HG02610 (cell line): ENCODE data around the gene SH3BP5.

Source experiments
- ATAC-seq: cut with Tn5 transposase; IDR thresholded peaks from one replicate; pipeline ENCODE4 v1.9.1; 2021; ENCODE audit warnings: mild to moderate bottlenecking, moderate library complexity; ENCODE audit not compliant: unreplicated experiment

SH3BP5 gene

DNA sequence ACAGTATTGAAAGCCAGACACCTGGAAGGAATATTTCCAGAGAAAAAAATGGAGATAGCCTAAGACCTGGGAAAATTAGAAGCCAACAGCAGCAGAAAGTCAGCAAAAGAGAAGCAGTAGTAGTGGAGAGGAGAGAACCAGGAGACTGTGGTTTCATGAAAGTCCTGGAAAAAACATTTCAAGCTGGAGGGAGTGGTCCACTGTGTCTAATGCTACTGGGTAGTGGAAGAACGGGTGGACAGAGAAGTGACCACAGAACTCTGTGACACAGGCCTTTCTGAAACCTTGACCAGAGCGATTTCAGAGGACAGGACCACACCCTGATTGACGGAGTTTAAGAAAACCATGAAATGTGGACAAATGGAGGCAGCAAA, 15.3 kb upstream of the SH3BP5 start:
- no peak for ATAC-seq

DNA sequence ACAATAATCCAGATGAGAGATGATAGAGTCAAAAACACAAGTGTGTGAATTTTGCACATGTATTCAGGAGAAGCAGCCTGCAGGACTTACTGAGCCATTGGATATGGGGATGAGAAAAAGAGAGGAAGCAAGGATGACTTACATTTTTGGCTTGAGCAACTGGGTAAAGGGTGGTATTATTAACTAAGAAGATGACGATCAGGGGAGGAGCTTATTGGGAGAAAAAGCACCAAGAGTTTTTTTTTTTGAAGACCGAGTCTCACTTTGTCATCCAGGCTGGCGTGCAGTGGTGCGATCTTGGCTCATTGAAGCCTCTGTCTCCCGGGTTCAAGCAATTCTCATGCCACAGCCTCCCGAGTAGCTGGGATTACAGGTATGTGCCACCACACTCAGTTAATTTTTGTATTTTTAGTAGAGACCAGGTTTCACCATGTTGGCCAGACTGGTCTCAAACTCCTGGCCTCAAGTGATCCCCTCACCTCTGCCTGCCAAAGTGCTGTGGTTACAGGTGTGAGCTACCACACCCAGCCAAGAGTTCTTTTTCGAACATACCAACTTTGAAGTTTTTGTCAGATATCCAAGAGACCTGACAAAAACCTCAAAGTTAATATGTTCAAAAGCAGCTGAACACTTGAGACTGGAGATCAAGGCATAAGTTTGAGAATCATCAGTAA, 14.8 kb upstream of the SH3BP5 start:
- no peak for ATAC-seq

DNA sequence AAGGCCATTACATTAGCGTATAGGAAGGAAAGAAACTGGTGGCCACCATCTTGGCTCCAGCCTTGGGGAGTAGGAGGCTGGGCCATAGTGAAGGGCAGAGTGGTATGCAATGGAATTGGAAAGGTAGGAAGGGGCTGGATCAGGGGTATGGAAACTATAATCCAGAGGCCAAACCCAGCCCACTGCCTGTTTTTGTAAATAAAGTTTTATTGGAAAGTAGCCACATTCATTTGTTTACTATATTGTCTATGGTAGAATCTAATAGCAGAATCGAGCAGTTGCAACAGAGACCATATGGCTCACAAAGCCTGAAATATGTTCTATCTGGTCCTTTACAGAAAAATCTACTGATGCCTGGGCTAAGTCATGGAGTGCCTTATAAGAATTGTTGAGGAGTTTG, 14.1 kb upstream of the SH3BP5 start:
- ATAC-seq = no peak

- peak; percentile 92 for ATAC-seq
Measured at GRCh38 chr3:15345608-15346137, 13.3 kb upstream of the SH3BP5 start.

DNA sequence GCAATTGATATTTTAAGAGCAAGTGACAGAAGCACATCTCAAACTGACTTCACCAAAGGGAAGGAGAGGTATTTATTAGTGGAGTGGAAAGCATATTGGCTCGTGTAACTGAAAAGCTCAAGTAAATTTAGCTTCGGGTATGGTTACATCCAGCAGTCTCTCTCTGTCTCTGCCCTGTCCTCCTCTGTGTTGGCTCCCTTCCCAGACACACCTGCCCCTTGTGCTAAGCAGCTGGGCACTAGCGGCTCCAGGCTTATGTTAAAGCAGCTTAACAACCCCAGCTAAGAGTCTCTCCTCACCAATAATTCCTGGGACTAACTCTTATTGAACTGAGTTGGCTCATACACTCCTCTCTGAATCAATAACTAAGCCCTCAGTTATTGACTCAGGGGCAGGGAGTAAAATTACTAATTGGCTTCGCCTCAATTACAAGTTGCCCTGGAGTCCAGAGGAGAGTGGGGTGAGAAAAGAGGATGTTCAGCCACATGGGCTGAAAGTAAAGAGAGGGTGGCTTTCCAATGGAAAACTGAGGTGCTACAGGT, 12.8 kb upstream of the SH3BP5 start:
- peak; percentile 36 for ATAC-seq

DNA sequence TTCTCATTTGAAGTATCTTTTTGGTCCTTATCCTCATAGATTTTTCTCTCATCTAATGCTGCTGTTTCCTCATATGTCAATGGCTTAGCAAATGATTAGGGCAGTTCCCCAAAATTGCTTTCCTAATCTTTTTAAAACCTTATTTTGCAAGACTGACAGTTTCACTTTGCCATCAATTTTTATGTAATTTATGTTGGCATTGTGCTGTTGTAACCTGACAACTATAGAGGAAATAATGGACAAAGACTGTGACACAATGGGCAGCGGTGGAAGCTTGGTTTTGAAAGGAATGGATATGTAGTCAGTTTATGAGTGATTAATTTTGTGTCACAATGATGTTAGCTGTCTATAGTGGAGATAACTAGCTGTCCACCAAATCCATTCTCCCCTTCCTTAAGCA, 10.6 kb upstream of the SH3BP5 start:
- no peak for ATAC-seq

- ATAC-seq = no peak
Measured at GRCh38 chr3:15342246-15342645, 9.9 kb upstream of the SH3BP5 start.

- ATAC-seq = no peak
Measured at GRCh38 chr3:15341030-15341726, 8.8 kb upstream of the SH3BP5 start.

- ATAC-seq = no peak
Measured at GRCh38 chr3:15339786-15340215, 7.4 kb upstream of the SH3BP5 start.

DNA sequence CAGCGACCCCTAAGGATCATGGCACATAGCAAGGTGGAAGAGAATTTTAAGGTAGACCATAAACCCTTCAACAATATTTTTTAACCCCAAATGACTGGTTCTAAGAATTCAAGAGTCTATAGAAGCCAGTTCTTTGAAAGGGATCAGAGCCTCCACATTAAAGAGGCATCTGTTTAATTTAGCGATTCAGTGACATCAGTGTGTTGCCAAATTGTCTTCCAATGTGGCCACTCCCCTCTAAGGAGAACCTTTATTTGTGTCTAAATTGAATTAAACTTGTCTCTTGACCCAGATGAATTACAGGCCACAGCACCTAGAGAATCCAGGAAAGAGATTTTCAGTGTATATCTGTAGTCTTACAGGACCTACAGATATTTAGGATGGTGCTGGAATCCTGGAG, 6.6 kb upstream of the SH3BP5 start:
- ATAC-seq = no peak

- ATAC-seq = no peak
Measured at GRCh38 chr3:15337963-15338362, 5.6 kb upstream of the SH3BP5 start.

DNA sequence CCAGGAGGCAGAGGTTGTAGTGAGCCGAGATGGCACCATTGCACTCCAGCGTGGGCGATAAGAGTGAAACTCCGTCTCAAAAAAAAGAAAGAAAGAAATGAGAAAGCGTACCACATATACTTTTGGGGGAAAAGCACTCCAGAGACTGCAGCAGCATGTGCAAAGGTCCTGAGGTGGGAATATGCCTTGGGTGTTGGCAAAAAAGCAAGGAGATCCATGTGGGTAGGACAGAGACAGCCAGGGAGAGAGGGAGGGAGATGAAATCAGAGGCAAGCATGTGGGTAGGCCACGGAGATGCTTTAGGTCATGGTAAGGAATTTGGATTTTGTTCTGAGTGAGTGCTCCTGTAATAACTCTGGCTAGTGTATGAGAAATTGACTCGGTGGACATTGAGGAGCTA, 3.7 kb upstream of the SH3BP5 start:
- no peak for ATAC-seq

DNA sequence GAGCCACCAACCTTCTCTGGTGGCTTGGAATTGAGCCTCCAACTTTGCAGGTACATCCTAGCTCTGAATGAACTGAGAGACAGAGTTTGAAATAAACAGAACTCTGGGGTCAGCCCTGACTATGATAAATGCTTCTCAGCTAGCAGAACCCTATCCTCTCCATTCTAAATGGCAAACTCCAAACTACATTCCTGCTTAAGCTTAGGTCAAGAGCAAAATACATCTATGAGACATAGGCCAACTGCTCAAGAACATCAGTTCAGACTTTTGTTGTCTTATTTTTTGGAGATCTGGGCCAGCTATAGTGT, 1.5 kb upstream of the SH3BP5 start:
- no peak for ATAC-seq

DNA sequence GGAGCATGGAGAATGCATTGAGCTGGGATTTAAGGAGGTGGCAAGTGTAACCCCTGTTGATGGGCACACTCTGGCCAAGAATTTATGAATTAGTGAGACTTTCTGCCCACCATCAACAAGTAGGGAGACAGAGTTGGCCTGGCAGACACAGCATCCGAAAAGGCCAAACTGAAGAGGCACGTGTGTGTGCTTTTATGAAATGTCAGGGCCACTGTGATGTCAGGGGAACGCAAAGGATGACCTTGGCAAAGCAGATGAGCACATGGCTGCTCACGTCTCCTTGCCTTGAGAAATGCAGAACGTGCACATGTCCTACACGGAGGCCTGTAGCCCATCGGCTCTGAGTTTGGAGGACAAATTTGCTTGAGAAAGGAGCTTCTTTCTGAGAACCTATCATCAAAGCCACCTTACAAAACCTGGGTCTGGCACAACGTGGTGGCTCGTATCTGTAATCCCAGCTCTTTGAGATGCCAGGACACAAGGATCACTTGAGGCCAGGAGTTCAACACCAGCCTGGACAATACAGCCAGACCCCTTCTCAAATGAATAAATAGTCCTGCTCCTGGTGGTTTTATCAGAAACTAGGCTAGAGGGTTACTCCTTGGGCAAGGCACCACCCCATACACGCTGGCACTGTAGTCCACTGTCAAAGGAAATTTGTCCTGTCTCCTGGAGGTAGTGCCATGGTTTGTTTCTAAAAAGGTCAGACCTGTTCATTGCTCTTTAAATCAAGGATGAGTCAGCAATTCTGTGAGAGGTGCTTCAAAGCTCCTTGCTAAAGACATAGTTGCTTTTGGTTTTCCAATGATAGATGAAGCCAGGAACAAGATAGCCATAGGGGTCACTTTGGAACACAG, 941 bp upstream of the SH3BP5 start:
- no peak for ATAC-seq

DNA sequence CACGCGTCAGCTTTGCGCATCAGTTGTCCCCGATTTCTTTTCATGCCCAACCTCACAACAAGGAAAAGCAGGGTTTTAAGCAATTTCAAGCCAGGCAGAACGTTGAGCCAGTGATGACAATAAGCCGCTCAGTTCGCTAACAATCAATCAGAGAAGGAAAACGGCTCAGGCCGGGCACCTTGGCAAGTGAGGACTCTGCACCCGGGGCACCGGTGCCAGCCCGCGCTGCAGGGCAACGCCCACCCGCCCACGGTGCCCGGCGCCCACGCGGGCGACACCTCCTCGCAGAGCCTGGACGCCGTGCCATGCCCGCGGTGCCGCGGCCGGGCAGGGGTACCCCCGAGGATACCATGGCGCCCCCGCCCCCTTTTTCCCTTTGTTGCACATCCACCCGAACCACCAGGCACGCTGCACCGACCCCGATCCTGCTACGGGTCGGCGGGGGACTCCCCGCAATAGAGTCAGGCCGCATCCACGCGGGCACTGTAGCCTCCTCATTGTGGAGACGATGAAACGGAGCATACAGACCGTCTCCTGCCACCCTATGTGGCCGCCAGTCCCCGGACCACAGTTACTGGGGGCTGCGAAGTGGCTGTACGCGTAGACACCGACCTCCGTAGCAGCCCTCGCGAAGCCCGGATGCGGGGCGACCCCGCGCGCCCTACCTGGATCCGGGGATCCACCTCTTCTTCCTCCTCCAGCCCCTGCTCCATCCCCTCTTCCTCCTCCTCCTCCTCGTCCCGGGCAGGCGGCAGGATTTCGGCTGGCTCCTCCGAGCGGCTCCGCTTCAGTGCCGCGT, 581 bp downstream of the SH3BP5 start:
- ATAC-seq = peak; percentile 16

GRCh38 chr3:15331072-15331605, 1.2 kb downstream of the SH3BP5 start:
- ATAC-seq = no peak

- ATAC-seq = no peak
Measured at GRCh38 chr3:15330031-15330596, 2.3 kb downstream of the SH3BP5 start.

DNA sequence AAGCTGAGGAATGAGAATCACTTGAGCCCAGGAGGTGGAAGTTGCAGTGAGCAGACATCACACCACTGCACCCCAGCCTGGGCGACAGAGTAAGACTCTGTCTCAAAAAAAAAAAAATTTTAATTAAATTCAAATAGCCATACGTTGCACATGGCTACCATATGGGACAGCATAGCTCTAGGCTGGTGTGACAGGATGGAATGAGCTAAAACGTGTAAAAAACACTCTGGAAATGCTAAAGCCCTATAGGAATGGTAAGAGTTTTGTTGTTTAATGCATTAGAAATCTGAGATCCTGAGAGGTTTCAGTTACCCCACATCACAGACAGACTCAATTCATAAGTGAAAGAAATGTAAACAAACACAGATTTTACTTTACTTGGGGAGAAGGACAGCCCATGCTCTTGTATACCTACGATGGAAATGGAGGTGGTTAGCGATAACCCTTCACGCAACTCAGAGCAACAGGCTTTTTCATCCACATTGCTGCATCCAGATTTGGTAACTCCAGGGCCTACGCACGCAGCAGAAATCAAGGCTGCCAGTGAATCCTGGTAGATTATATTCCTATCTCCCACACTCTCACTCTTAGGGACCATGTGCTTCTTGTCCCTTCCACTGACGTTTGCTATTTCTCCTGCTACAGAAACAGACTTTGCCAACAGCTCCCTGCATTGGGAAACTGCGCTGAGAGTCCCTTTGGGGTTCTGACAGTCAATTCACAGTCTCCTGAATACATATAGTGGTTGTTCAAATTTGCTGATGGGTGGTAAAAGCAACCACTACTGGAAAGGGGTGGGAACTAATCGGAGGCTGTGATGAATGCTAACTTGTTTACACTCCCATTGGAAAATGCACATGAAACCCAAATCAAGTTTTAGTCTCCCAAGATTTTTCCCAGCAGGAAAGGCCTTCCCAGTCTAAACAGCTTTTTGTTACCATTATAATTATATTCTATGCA, 3.1 kb downstream of the SH3BP5 start:
- ATAC-seq = no peak

DNA sequence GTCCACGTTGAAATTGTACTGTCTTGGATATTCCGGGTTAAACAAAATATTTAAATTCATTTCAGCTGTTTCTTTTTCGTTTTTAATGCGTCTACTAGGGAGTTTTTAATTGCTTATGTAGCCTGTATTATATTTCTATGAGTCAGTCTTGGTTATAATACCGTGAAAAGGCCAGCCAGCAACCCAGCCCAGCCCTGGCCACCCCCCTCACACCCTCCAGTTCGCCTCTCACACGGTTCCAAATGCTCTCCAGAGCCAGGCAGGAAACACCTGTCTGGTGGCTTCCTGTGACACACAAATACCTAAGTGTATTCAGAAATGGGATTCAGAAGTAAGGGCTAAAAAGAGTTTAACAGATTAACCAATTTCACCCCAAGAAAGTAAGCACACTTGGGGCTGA, 4.4 kb downstream of the SH3BP5 start:
- ATAC-seq = peak; percentile 45
